ENCODE data around the gene UBE2Q1.

DNA sequence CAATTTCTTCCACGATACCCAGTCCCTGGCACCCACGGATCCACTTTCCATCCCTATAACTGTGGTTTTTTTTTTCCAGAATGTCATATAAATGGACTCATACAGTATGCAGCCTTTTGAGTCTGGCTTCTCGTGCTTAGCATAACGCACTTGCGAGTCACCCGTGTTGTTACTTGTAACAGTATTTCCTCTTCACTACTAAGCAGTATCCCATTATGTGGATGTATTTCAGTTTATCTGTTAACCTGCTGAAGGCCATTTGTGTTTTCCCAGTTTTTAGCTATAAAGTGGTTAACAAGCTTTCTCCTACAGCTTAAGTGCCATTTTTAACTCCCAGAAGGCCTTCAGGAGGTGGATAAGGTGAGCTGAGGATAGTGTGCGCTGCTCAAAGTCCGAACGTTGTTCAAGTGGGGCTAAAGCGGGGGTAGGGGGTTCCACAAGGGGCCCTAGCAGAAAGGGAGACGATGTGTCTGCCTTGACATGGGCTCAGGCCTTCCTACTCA is 48.7 kb upstream of the UBE2Q1 start:
- TF ChIP-seq ZNF138 (CRISPR knock-in tag; conservative IDR thresholded peaks at IDR 0.05) = no peak
- no peak for TF ChIP-seq TCF7 (CRISPR knock-in tag; IDR thresholded peaks at IDR 0.05; ENCODE audit: low read depth)
- TF ChIP-seq, protein P1, sequence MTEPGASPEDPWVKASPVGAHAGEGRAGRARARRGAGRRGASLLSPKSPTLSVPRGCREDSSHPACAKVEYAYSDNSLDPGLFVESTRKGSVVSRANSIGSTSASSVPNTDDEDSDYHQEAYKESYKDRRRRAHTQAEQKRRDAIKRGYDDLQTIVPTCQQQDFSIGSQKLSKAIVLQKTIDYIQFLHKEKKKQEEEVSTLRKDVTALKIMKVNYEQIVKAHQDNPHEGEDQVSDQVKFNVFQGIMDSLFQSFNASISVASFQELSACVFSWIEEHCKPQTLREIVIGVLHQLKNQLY (CRISPR knock-in tag; IDR thresholded peaks at IDR 0.05) = no peak
- TF ChIP-seq, protein P2, sequence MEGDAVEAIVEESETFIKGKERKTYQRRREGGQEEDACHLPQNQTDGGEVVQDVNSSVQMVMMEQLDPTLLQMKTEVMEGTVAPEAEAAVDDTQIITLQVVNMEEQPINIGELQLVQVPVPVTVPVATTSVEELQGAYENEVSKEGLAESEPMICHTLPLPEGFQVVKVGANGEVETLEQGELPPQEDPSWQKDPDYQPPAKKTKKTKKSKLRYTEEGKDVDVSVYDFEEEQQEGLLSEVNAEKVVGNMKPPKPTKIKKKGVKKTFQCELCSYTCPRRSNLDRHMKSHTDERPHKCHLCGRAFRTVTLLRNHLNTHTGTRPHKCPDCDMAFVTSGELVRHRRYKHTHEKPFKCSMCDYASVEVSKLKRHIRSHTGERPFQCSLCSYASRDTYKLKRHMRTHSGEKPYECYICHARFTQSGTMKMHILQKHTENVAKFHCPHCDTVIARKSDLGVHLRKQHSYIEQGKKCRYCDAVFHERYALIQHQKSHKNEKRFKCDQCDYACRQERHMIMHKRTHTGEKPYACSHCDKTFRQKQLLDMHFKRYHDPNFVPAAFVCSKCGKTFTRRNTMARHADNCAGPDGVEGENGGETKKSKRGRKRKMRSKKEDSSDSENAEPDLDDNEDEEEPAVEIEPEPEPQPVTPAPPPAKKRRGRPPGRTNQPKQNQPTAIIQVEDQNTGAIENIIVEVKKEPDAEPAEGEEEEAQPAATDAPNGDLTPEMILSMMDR (IDR thresholded peaks at IDR 0.05) = no peak
- TF ChIP-seq, protein P3, sequence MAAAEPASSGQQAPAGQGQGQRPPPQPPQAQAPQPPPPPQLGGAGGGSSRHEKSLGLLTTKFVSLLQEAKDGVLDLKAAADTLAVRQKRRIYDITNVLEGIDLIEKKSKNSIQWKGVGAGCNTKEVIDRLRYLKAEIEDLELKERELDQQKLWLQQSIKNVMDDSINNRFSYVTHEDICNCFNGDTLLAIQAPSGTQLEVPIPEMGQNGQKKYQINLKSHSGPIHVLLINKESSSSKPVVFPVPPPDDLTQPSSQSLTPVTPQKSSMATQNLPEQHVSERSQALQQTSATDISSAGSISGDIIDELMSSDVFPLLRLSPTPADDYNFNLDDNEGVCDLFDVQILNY (CRISPR knock-in tag; IDR thresholded peaks at IDR 0.05) = no peak
- no peak for TF ChIP-seq KAT7 (CRISPR knock-in tag; IDR thresholded peaks at IDR 0.05; ENCODE audit: borderline replicate concordance)
- TF ChIP-seq, protein P4, sequence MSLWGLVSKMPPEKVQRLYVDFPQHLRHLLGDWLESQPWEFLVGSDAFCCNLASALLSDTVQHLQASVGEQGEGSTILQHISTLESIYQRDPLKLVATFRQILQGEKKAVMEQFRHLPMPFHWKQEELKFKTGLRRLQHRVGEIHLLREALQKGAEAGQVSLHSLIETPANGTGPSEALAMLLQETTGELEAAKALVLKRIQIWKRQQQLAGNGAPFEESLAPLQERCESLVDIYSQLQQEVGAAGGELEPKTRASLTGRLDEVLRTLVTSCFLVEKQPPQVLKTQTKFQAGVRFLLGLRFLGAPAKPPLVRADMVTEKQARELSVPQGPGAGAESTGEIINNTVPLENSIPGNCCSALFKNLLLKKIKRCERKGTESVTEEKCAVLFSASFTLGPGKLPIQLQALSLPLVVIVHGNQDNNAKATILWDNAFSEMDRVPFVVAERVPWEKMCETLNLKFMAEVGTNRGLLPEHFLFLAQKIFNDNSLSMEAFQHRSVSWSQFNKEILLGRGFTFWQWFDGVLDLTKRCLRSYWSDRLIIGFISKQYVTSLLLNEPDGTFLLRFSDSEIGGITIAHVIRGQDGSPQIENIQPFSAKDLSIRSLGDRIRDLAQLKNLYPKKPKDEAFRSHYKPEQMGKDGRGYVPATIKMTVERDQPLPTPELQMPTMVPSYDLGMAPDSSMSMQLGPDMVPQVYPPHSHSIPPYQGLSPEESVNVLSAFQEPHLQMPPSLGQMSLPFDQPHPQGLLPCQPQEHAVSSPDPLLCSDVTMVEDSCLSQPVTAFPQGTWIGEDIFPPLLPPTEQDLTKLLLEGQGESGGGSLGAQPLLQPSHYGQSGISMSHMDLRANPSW (CRISPR knock-in tag; conservative IDR thresholded peaks at IDR 0.05; ENCODE audit: low read depth) = no peak
- TF ChIP-seq ETV6 (CRISPR knock-in tag; IDR thresholded peaks at IDR 0.05) = no peak
- no peak for TF ChIP-seq CBFB (CRISPR knock-in tag; IDR thresholded peaks at IDR 0.05; ENCODE audit: low read depth)
- no peak for TF ChIP-seq NFYB (CRISPR knock-in tag; conservative IDR thresholded peaks at IDR 0.05; ENCODE audit: low read depth)
- TF ChIP-seq RELA (CRISPR knock-in tag; IDR thresholded peaks at IDR 0.05; ENCODE audit: borderline replicate concordance) = no peak

Measured in WTC11 (cell line).